Measurements from ENCODE around the gene SNRPA.
"Not testable (repeated sequence)": the region's sequence is repeated elsewhere in the genome, so short reads cannot be mapped to it uniquely, and the experiment has no call there.

Gene SNRPA

GRCh38 chr19:40721936-40722661 lies 28.9 kb upstream of the SNRPA start:
- DNase-seq (ENCODE audit: low read depth), result no peak

- no peak for DNase-seq (ENCODE audit: low read depth)
Observed at GRCh38 chr19:40723661-40724254, 27.2 kb upstream of the SNRPA start.

- DNase-seq (ENCODE audit: low read depth), result no peak
Observed at GRCh38 chr19:40724315-40724714, 26.7 kb upstream of the SNRPA start.

- no peak for DNase-seq (ENCODE audit: low read depth)
Observed at GRCh38 chr19:40724855-40725254, 26.1 kb upstream of the SNRPA start.

GRCh38 chr19:40726279-40726678 lies 24.7 kb upstream of the SNRPA start:
- DNase-seq (ENCODE audit: low read depth), result no peak

GRCh38 chr19:40730065-40730464 lies 20.9 kb upstream of the SNRPA start:
- not testable (repeated sequence) for DNase-seq (ENCODE audit: low read depth)

GRCh38 chr19:40732304-40732703 lies 18.7 kb upstream of the SNRPA start:
- not testable (repeated sequence) for DNase-seq (ENCODE audit: low read depth)

- DNase-seq (ENCODE audit: low read depth), result no peak
Observed at GRCh38 chr19:40733149-40733548, 17.9 kb upstream of the SNRPA start.

GRCh38 chr19:40735013-40735771 lies 15.8 kb upstream of the SNRPA start:
- no peak for DNase-seq (ENCODE audit: low read depth)

- DNase-seq (ENCODE audit: low read depth), result no peak
Observed at GRCh38 chr19:40736661-40737060, 14.3 kb upstream of the SNRPA start.

- DNase-seq (ENCODE audit: low read depth), result no peak
Observed at GRCh38 chr19:40737102-40737644, 13.8 kb upstream of the SNRPA start.

GRCh38 chr19:40739030-40739839 lies 11.8 kb upstream of the SNRPA start:
- no peak for DNase-seq (ENCODE audit: low read depth)

GRCh38 chr19:40739871-40740703 lies 10.9 kb upstream of the SNRPA start:
- no peak for DNase-seq (ENCODE audit: low read depth)

- DNase-seq (ENCODE audit: low read depth), result no peak
Observed at GRCh38 chr19:40740747-40741146, 10.3 kb upstream of the SNRPA start.

GRCh38 chr19:40741527-40742390 lies 9.2 kb upstream of the SNRPA start:
- no peak for DNase-seq (ENCODE audit: low read depth)

- no peak for DNase-seq (ENCODE audit: low read depth)
Observed at GRCh38 chr19:40742477-40742876, 8.5 kb upstream of the SNRPA start.

GRCh38 chr19:40742886-40743285 lies 8.1 kb upstream of the SNRPA start:
- DNase-seq (ENCODE audit: low read depth), result no peak

- DNase-seq (ENCODE audit: low read depth), result no peak
Observed at GRCh38 chr19:40743926-40744325, 7.1 kb upstream of the SNRPA start.

- DNase-seq (ENCODE audit: low read depth), result no peak
Observed at GRCh38 chr19:40744554-40745401, 6.2 kb upstream of the SNRPA start.
